Measurements from ENCODE around the gene MAP2K6. TPM values are rescaled to one million over a fixed set of nuclear protein-coding genes. Genes with fewer than 3 reads are reported as not detected.

The MAP2K6 gene
- total and polyA plus RNA-seq, 2 of the 8 experiments (the other 6 are each of a cell fraction or from before 2014, with no cell fraction given): 11.0 to 44.1 TPM

- TF ChIP-seq JUND (IDR thresholded peaks at IDR 0.05; ENCODE audit: low read length) (no peak), CTCF (IDR thresholded peaks at IDR 0.05; ENCODE audit: control extremely low read depth in 1 of 3, insufficient read depth in 1 of 3, low read depth in 1 of 3, low read length in 3 of 3) (no peak), HDAC6 (IDR thresholded peaks at IDR 0.05; ENCODE audit: low read depth, low read length) (no peak)
Observed at GRCh38 chr17:69407759-69408158, 6.7 kb upstream of the MAP2K6 start (continued).

Data from H1 (cell line).